WTC11 (cell line): ENCODE measurements around the gene ONECUT2. TPM values are rescaled to one million over a fixed set of nuclear protein-coding genes. Genes with fewer than 3 reads are reported as not detected.

Experiments
- ATAC-seq: fragments of 200-7000 bp; cut with Tn5 transposase; 2 replicates; pipeline ENCODE4 v1.10.0; 2021; ENCODE audit warnings: mild to moderate bottlenecking, moderate library complexity
- CTCF ChIA-PET: fragments of 300-600 bp; sonication (Branson Sonifier 250); formaldehyde crosslinking; loops from one replicate; lab custom pipeline; 2021; ENCODE audit warnings: antibody characterized with exemption; lab: Charles Lee
- POLR2A ChIA-PET: fragments of 350-600 bp; sonication (Branson Sonifier 250); formaldehyde crosslinking; loops from one replicate; lab custom pipeline; 2021; ENCODE audit warnings: antibody characterized with exemption; lab: Charles Lee
- DNase-seq: peaks from one replicate; pipeline ENCODE4 v3.0.0; 2021; ENCODE audit warnings: low spot score
- H3K27ac Mint-ChIP-seq: 2 replicates; pipeline ENCODE4 v1.8.0; 2021; ENCODE audit warnings: mixed read lengths
- H3K27me3 Mint-ChIP-seq: 2 replicates; pipeline ENCODE4 v1.8.0; 2021; ENCODE audit warnings: low read depth, mild to moderate bottlenecking, moderate library complexity, mixed read lengths
- H3K36me3 Mint-ChIP-seq: 2 replicates; pipeline ENCODE4 v1.8.0; 2021; ENCODE audit warnings: mixed read lengths
- H3K4me1 Mint-ChIP-seq: 2 replicates; pipeline ENCODE4 v1.8.0; 2022; ENCODE audit warnings: mixed read lengths
- H3K4me3 Mint-ChIP-seq: 2 replicates; pipeline ENCODE4 v1.8.0; 2021; ENCODE audit warnings: mild to moderate bottlenecking, moderate library complexity, mixed read lengths
- H3K9me3 Mint-ChIP-seq: 2 replicates; pipeline ENCODE4 v1.8.0; 2021; ENCODE audit warnings: mixed read lengths
- FOXP1 ChIP-seq: sonication (generic); formaldehyde crosslinking; IDR thresholded peaks from 2 replicates; pipeline ENCODE4 v1.8.0; 2022; ENCODE audit warnings: missing genetic modification reagents, mild to moderate bottlenecking, moderate library complexity, borderline replicate concordance
- GRHL2 ChIP-seq: fragments of 250-450 bp; sonication (Bioruptor Pico); IDR thresholded peaks from 2 replicates; pipeline ENCODE4 v1.8.0; 2022; ENCODE audit warnings: mild to moderate bottlenecking, moderate library complexity; ENCODE audit not compliant: insufficient replicate concordance, severe bottlenecking
- IRF2 ChIP-seq: sonication (generic); formaldehyde crosslinking; IDR thresholded peaks from 2 replicates; pipeline ENCODE4 v1.8.0; 2022; ENCODE audit warnings: low read depth, missing genetic modification reagents, borderline replicate concordance
- JUN ChIP-seq: sonication (generic); formaldehyde crosslinking; IDR thresholded peaks from 2 replicates; pipeline ENCODE4 v1.8.0; 2023; ENCODE audit warnings: mild to moderate bottlenecking, missing genetic modification reagents
- KAT7 ChIP-seq: sonication (generic); formaldehyde crosslinking; IDR thresholded peaks from 2 replicates; pipeline ENCODE4 v1.8.1; 2023; ENCODE audit warnings: missing genetic modification reagents, mild to moderate bottlenecking, borderline replicate concordance
- NFYB ChIP-seq: sonication (generic); formaldehyde crosslinking; conservative IDR thresholded peaks from 2 replicates; pipeline ENCODE4 v1.8.0; 2022; ENCODE audit warnings: low read depth, missing genetic modification reagents
- RELA ChIP-seq: sonication (generic); formaldehyde crosslinking; IDR thresholded peaks from 2 replicates; pipeline ENCODE4 v1.8.1; 2022; ENCODE audit warnings: missing genetic modification reagents, mild to moderate bottlenecking, borderline replicate concordance
- SMAD3 ChIP-seq: sonication (generic); formaldehyde crosslinking; IDR thresholded peaks from 2 replicates; pipeline ENCODE4 v1.8.0; 2022; ENCODE audit warnings: missing genetic modification reagents, mild to moderate bottlenecking, borderline replicate concordance
- TP53 ChIP-seq: sonication (generic); formaldehyde crosslinking; IDR thresholded peaks from 2 replicates; pipeline ENCODE4 v1.8.1; 2023; ENCODE audit warnings: mild to moderate bottlenecking, missing genetic modification reagents
- ZBTB21 ChIP-seq: sonication (generic); formaldehyde crosslinking; IDR thresholded peaks from 2 replicates; pipeline ENCODE4 v1.8.1; 2023; ENCODE audit warnings: mild to moderate bottlenecking, missing genetic modification reagents, borderline replicate concordance
- ZNF219 ChIP-seq: sonication (generic); formaldehyde crosslinking; IDR thresholded peaks from 2 replicates; pipeline ENCODE4 v1.8.0; 2023; ENCODE audit warnings: missing genetic modification reagents, mild to moderate bottlenecking, borderline replicate concordance
- ZNF317 ChIP-seq: sonication (generic); formaldehyde crosslinking; IDR thresholded peaks from 2 replicates; pipeline ENCODE4 v1.8.1; 2023; ENCODE audit warnings: low read depth, mild to moderate bottlenecking, moderate library complexity, missing genetic modification reagents, borderline replicate concordance
- total RNA-seq: library from RNA; stranded (reverse); gene quantifications from 3 replicates; pipeline ENCODE4 v1.2.3, GENCODE V29; 2021
- TF ChIP-seq, protein P1 (sequence below): sonication (generic); formaldehyde crosslinking; IDR thresholded peaks from 2 replicates; pipeline ENCODE4 v1.8.0; 2023; ENCODE audit warnings: mild to moderate bottlenecking, missing genetic modification reagents
- TF ChIP-seq, protein P2 (sequence below): sonication (generic); formaldehyde crosslinking; IDR thresholded peaks from 2 replicates; pipeline ENCODE4 v1.8.0; 2023; ENCODE audit warnings: missing genetic modification reagents, mild to moderate bottlenecking, borderline replicate concordance
- TF ChIP-seq, protein P3 (sequence below): sonication (generic); formaldehyde crosslinking; IDR thresholded peaks from 2 replicates; pipeline ENCODE4 v1.8.1; 2022; ENCODE audit warnings: mild to moderate bottlenecking, missing genetic modification reagents, moderate library complexity, borderline replicate concordance
- TF ChIP-seq, protein P4 (sequence below): sonication (generic); formaldehyde crosslinking; IDR thresholded peaks from 2 replicates; pipeline ENCODE4 v1.8.1; 2023; ENCODE audit warnings: mild to moderate bottlenecking, moderate library complexity, missing genetic modification reagents
- TF ChIP-seq, protein P5 (sequence below): sonication (generic); formaldehyde crosslinking; conservative IDR thresholded peaks from 2 replicates; pipeline ENCODE4 v1.8.1; 2023; ENCODE audit warnings: mild to moderate bottlenecking, low read depth, missing genetic modification reagents, moderate library complexity

Gene ONECUT2
- total RNA-seq, 1 experiment from 2014 or later: 0.87 TPM

DNA sequence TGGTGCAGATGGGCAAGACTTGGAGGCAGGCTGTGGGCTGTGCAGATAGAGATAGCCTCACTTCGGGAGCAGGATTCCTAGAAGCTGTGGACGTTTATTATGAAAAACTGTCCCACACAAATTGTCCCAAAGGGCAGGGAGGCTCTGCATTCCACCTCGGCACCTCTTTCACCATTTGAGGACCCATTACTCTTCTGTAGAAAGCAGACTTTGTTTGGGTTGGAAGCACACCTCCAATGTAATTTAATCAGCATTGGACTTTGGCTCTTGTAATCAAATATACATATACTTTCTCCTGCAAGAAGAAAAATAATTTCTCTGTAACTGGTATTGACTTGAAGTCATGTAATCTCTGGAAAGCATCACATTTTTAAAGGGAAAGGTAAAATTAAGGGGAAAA, 8.5 kb downstream of the ONECUT2 start (continued):
- TF ChIP-seq, protein P1, sequence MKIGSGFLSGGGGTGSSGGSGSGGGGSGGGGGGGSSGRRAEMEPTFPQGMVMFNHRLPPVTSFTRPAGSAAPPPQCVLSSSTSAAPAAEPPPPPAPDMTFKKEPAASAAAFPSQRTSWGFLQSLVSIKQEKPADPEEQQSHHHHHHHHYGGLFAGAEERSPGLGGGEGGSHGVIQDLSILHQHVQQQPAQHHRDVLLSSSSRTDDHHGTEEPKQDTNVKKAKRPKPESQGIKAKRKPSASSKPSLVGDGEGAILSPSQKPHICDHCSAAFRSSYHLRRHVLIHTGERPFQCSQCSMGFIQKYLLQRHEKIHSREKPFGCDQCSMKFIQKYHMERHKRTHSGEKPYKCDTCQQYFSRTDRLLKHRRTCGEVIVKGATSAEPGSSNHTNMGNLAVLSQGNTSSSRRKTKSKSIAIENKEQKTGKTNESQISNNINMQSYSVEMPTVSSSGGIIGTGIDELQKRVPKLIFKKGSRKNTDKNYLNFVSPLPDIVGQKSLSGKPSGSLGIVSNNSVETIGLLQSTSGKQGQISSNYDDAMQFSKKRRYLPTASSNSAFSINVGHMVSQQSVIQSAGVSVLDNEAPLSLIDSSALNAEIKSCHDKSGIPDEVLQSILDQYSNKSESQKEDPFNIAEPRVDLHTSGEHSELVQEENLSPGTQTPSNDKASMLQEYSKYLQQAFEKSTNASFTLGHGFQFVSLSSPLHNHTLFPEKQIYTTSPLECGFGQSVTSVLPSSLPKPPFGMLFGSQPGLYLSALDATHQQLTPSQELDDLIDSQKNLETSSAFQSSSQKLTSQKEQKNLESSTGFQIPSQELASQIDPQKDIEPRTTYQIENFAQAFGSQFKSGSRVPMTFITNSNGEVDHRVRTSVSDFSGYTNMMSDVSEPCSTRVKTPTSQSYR (CRISPR knock-in tag): no peak
- TF ChIP-seq JUN (CRISPR knock-in tag): no peak
- TF ChIP-seq, protein P2, sequence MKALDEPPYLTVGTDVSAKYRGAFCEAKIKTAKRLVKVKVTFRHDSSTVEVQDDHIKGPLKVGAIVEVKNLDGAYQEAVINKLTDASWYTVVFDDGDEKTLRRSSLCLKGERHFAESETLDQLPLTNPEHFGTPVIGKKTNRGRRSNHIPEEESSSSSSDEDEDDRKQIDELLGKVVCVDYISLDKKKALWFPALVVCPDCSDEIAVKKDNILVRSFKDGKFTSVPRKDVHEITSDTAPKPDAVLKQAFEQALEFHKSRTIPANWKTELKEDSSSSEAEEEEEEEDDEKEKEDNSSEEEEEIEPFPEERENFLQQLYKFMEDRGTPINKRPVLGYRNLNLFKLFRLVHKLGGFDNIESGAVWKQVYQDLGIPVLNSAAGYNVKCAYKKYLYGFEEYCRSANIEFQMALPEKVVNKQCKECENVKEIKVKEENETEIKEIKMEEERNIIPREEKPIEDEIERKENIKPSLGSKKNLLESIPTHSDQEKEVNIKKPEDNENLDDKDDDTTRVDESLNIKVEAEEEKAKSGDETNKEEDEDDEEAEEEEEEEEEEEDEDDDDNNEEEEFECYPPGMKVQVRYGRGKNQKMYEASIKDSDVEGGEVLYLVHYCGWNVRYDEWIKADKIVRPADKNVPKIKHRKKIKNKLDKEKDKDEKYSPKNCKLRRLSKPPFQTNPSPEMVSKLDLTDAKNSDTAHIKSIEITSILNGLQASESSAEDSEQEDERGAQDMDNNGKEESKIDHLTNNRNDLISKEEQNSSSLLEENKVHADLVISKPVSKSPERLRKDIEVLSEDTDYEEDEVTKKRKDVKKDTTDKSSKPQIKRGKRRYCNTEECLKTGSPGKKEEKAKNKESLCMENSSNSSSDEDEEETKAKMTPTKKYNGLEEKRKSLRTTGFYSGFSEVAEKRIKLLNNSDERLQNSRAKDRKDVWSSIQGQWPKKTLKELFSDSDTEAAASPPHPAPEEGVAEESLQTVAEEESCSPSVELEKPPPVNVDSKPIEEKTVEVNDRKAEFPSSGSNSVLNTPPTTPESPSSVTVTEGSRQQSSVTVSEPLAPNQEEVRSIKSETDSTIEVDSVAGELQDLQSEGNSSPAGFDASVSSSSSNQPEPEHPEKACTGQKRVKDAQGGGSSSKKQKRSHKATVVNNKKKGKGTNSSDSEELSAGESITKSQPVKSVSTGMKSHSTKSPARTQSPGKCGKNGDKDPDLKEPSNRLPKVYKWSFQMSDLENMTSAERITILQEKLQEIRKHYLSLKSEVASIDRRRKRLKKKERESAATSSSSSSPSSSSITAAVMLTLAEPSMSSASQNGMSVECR (CRISPR knock-in tag): no peak

DNA sequence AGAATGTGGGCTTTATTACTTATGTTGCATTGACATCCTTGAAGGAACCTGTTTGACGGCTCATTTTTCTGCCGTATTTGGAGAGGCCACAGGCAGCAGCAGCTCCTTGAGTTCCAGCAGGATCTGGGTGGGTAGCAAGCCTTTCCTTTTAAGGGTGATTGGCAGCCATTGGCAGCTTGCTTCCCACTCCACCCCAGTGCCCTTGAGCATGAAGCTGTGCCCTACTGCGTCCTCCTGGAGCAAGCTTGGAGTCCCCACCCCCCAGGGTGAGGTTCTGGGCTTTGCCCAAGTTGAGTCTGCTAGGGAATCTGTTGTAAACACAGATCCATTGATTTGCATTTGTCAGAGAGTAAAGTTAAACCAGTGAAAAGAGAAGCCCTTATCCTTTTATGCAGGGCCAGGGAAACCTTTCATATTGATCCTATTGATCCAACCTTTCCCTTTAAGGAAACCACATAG, 9.2 kb downstream of the ONECUT2 start:
- no peak for ATAC-seq
- POLR2A ChIA-PET: no interaction called here
- Mint-ChIP-seq H3K4me1 (peaks cover 37% of the 10 kb centered on the region), H3K27ac (no peak overlapping the region), H3K4me3 (no peak overlapping the region), H3K36me3 (no peaks in the 10 kb centered on the region), H3K9me3 (no peaks in the 10 kb centered on the region), H3K27me3 (peaks cover 76% of the 10 kb centered on the region)
- no peak for DNase-seq
- CTCF ChIA-PET: interaction anchor here (0.6 kb wide), 1 partner anchor 13 kb away, joined by 3 read pairs; no protein-coding TSS in a partner anchor
- TF ChIP-seq SMAD3 (CRISPR knock-in tag): no peak
- TF ChIP-seq, protein P3, sequence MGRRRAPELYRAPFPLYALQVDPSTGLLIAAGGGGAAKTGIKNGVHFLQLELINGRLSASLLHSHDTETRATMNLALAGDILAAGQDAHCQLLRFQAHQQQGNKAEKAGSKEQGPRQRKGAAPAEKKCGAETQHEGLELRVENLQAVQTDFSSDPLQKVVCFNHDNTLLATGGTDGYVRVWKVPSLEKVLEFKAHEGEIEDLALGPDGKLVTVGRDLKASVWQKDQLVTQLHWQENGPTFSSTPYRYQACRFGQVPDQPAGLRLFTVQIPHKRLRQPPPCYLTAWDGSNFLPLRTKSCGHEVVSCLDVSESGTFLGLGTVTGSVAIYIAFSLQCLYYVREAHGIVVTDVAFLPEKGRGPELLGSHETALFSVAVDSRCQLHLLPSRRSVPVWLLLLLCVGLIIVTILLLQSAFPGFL: no peak
- no peak for TF ChIP-seq GRHL2
- no peak for TF ChIP-seq FOXP1 (CRISPR knock-in tag)
- TF ChIP-seq, protein P1 (CRISPR knock-in tag): no peak
- no peak for TF ChIP-seq KAT7 (CRISPR knock-in tag)
- TF ChIP-seq NFYB (CRISPR knock-in tag): no peak
- TF ChIP-seq, protein P4, sequence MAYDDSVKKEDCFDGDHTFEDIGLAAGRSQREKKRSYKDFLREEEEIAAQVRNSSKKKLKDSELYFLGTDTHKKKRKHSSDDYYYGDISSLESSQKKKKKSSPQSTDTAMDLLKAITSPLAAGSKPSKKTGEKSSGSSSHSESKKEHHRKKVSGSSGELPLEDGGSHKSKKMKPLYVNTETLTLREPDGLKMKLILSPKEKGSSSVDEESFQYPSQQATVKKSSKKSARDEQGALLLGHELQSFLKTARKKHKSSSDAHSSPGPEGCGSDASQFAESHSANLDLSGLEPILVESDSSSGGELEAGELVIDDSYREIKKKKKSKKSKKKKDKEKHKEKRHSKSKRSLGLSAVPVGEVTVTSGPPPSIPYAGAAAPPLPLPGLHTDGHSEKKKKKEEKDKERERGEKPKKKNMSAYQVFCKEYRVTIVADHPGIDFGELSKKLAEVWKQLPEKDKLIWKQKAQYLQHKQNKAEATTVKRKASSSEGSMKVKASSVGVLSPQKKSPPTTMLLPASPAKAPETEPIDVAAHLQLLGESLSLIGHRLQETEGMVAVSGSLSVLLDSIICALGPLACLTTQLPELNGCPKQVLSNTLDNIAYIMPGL (CRISPR knock-in tag): no peak
- no peak for TF ChIP-seq ZNF317 (CRISPR knock-in tag)
- TF ChIP-seq ZBTB21 (CRISPR knock-in tag): no peak
- TF ChIP-seq, protein P5, sequence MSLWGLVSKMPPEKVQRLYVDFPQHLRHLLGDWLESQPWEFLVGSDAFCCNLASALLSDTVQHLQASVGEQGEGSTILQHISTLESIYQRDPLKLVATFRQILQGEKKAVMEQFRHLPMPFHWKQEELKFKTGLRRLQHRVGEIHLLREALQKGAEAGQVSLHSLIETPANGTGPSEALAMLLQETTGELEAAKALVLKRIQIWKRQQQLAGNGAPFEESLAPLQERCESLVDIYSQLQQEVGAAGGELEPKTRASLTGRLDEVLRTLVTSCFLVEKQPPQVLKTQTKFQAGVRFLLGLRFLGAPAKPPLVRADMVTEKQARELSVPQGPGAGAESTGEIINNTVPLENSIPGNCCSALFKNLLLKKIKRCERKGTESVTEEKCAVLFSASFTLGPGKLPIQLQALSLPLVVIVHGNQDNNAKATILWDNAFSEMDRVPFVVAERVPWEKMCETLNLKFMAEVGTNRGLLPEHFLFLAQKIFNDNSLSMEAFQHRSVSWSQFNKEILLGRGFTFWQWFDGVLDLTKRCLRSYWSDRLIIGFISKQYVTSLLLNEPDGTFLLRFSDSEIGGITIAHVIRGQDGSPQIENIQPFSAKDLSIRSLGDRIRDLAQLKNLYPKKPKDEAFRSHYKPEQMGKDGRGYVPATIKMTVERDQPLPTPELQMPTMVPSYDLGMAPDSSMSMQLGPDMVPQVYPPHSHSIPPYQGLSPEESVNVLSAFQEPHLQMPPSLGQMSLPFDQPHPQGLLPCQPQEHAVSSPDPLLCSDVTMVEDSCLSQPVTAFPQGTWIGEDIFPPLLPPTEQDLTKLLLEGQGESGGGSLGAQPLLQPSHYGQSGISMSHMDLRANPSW (CRISPR knock-in tag): no peak
- no peak for TF ChIP-seq IRF2 (CRISPR knock-in tag)
- TF ChIP-seq RELA (CRISPR knock-in tag): no peak
- no peak for TF ChIP-seq ZNF219 (CRISPR knock-in tag)
- TF ChIP-seq TP53: no peak
